ENCODE results near the gene RNF7. TPM values are rescaled to one million over a fixed set of nuclear protein-coding genes. Genes with fewer than 3 reads are reported as not detected.
A peak's percentile ranks its signal among the peaks of the same experiment; 100 is the strongest.

The RNF7 gene
- total and polyA plus RNA-seq, 9 of the 15 experiments (the other 6 are each of a cell fraction or from before 2014, with no cell fraction given), result 38.8 to 133 (median 80.5) TPM

- TF ChIP-seq LEF1 (IDR thresholded peaks at IDR 0.05) (no peak), TRIM24 (IDR thresholded peaks at IDR 0.05) (no peak), MNT (conservative IDR thresholded peaks at IDR 0.05) (peak; percentile 84 to 89), KAT8 (IDR thresholded peaks at IDR 0.05; ENCODE audit: low read depth) (no peak), CUX1 (CRISPR knock-in tag; IDR thresholded peaks at IDR 0.05) (no peak), KHSRP (IDR thresholded peaks at IDR 0.05) (peak; percentile 79; the same call in 1 of the 2 replicates), ZNF785 (CRISPR knock-in tag; IDR thresholded peaks at IDR 0.05) (no peak), DMBX1 (CRISPR knock-in tag; IDR thresholded peaks at IDR 0.05; ENCODE audit: borderline replicate concordance) (0 out of 2 replicates have a peak, but pooled peaks have one; percentile 11), NCOA1 (IDR thresholded peaks at IDR 0.05; ENCODE audit: low read depth) (no peak), HES1 (IDR thresholded peaks at IDR 0.05; ENCODE audit: low read depth) (no peak), ZNF431 (CRISPR knock-in tag; IDR thresholded peaks at IDR 0.05) (peak; percentile 69; the same call in 1 of the 2 replicates)
- TF ChIP-seq, protein P1, sequence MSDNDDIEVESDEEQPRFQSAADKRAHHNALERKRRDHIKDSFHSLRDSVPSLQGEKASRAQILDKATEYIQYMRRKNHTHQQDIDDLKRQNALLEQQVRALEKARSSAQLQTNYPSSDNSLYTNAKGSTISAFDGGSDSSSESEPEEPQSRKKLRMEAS (CRISPR knock-in tag; IDR thresholded peaks at IDR 0.05), result peak; percentile 74
- TF ChIP-seq, protein P2, sequence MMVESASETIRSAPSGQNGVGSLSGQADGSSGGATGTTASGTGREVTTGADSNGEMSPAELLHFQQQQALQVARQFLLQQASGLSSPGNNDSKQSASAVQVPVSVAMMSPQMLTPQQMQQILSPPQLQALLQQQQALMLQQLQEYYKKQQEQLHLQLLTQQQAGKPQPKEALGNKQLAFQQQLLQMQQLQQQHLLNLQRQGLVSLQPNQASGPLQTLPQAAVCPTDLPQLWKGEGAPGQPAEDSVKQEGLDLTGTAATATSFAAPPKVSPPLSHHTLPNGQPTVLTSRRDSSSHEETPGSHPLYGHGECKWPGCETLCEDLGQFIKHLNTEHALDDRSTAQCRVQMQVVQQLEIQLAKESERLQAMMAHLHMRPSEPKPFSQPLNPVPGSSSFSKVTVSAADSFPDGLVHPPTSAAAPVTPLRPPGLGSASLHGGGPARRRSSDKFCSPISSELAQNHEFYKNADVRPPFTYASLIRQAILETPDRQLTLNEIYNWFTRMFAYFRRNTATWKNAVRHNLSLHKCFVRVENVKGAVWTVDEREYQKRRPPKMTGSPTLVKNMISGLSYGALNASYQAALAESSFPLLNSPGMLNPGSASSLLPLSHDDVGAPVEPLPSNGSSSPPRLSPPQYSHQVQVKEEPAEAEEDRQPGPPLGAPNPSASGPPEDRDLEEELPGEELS (CRISPR knock-in tag; IDR thresholded peaks at IDR 0.05; ENCODE audit: borderline replicate concordance), result no peak
- TF ChIP-seq, protein P3, sequence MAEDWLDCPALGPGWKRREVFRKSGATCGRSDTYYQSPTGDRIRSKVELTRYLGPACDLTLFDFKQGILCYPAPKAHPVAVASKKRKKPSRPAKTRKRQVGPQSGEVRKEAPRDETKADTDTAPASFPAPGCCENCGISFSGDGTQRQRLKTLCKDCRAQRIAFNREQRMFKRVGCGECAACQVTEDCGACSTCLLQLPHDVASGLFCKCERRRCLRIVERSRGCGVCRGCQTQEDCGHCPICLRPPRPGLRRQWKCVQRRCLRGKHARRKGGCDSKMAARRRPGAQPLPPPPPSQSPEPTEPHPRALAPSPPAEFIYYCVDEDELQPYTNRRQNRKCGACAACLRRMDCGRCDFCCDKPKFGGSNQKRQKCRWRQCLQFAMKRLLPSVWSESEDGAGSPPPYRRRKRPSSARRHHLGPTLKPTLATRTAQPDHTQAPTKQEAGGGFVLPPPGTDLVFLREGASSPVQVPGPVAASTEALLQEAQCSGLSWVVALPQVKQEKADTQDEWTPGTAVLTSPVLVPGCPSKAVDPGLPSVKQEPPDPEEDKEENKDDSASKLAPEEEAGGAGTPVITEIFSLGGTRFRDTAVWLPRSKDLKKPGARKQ (CRISPR knock-in tag; IDR thresholded peaks at IDR 0.05), result no peak
These were observed at the start of gene RNF7 (continued) for GRCh38 chr3:141738022-141738890.

Measured in K562 (cell line).